DLD1 (cell line): ENCODE measurements around the gene GLG1.
"Not testable (repeated sequence)": the region's sequence is repeated elsewhere in the genome, so short reads cannot be mapped to it uniquely, and the experiment has no call there.

Source experiments
- in situ Hi-C: cut with HindIII; loops from 2 replicates; pipeline ENCODE4 v1.10.0; 2017; ENCODE audit warnings: low sequenced_read_pairs

GLG1 gene

GRCh38 chr16:74412775-74413390 lies 194.0 kb downstream of the GLG1 start:
- in situ Hi-C loops: not testable (repeated sequence)

GRCh38 chr16:74412138-74412774 lies 194.7 kb downstream of the GLG1 start:
- in situ Hi-C loops: not testable (repeated sequence)

- in situ Hi-C loops: not testable (repeated sequence)
Observed at GRCh38 chr16:74410981-74411380, 195.9 kb downstream of the GLG1 start.

- in situ Hi-C loops: not testable (repeated sequence)
Observed at GRCh38 chr16:74410057-74410957, 196.6 kb downstream of the GLG1 start.

GRCh38 chr16:74409185-74409981 lies 197.5 kb downstream of the GLG1 start:
- in situ Hi-C loops: not testable (repeated sequence)

- in situ Hi-C loops: not testable (repeated sequence)
Observed at GRCh38 chr16:74407362-74407705, 199.6 kb downstream of the GLG1 start.

GRCh38 chr16:74406600-74407361 lies 200.1 kb downstream of the GLG1 start:
- in situ Hi-C loops: not testable (repeated sequence)

GRCh38 chr16:74404148-74404933 lies 202.6 kb downstream of the GLG1 start:
- in situ Hi-C loops: not testable (repeated sequence)

GRCh38 chr16:74400238-74400637 lies 206.7 kb downstream of the GLG1 start:
- in situ Hi-C loops: not testable (repeated sequence)

- in situ Hi-C loops: not testable (repeated sequence)
Observed at GRCh38 chr16:74398212-74398895, 208.6 kb downstream of the GLG1 start.
